ENCODE measurements around the gene VEGFA.

The VEGFA gene

GRCh38 chr6:43826730-43827129 lies 56.7 kb downstream of the VEGFA start:
- TF ChIP-seq POLR2AphosphoS5 (IDR thresholded peaks at IDR 0.05; ENCODE audit: low read depth, low read length) = no peak
- no peak for TF ChIP-seq TAF1 (IDR thresholded peaks at IDR 0.05; ENCODE audit: borderline replicate concordance, insufficient read depth, low read length)
- 0 out of 4 replicates have a peak, but pooled peaks of 1 of the 2 experiments have one; percentile 54 for TF ChIP-seq REST (IDR thresholded peaks at IDR 0.05; ENCODE audit: insufficient read depth in 1 of 2, low read depth in 2 of 2, low read length in 2 of 2)
- TF ChIP-seq FOXP2 (optimal IDR thresholded peaks at IDR 0.05; ENCODE audit: borderline replicate concordance, extremely low read depth, extremely low read length, insufficient read depth) = no peak

GRCh38 chr6:43827898-43828297 lies 57.9 kb downstream of the VEGFA start:
- no peak for TF ChIP-seq REST (IDR thresholded peaks at IDR 0.05; ENCODE audit: insufficient read depth in 1 of 2, low read depth in 2 of 2, low read length in 2 of 2)
- TF ChIP-seq POLR2AphosphoS5 (IDR thresholded peaks at IDR 0.05; ENCODE audit: low read depth, low read length) = no peak
- TF ChIP-seq SIN3A (IDR thresholded peaks at IDR 0.05; ENCODE audit: borderline replicate concordance, insufficient read depth, low read length) = no peak
- TF ChIP-seq FOXP2 (optimal IDR thresholded peaks at IDR 0.05; ENCODE audit: borderline replicate concordance, extremely low read depth, extremely low read length, insufficient read depth) = no peak

DNA sequence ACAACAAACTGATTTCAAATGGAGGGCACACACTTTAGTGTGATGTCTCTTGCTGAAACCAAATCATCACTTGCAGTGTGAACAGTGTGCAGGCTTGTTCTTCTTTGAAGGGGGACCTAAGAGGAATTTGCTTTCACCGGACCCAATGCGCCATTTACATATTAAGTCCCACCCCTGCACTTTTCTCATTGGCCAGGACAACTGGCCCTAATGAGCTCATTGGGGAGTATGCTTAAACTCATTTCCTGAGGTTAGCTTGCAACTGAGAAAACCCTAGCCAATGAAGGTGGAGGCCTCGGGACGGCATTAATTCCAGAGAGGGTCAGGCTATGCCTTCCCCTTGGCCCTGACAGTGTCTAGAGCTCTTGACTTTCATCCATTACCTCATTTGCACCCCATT lies 58.7 kb downstream of the VEGFA start:
- TF ChIP-seq SIN3A (IDR thresholded peaks at IDR 0.05; ENCODE audit: borderline replicate concordance, insufficient read depth, low read length) (no peak), POLR2AphosphoS5 (IDR thresholded peaks at IDR 0.05; ENCODE audit: low read depth, low read length) (no peak), FOXP2 (optimal IDR thresholded peaks at IDR 0.05; ENCODE audit: borderline replicate concordance, extremely low read depth, extremely low read length, insufficient read depth) (no peak), REST (IDR thresholded peaks at IDR 0.05; ENCODE audit: insufficient read depth in 1 of 2, low read depth in 2 of 2, low read length in 2 of 2) (no peak), TAF1 (IDR thresholded peaks at IDR 0.05; ENCODE audit: borderline replicate concordance, insufficient read depth, low read length) (no peak)

- TF ChIP-seq SIN3A (IDR thresholded peaks at IDR 0.05; ENCODE audit: borderline replicate concordance, insufficient read depth, low read length) = no peak
- TF ChIP-seq POLR2AphosphoS5 (IDR thresholded peaks at IDR 0.05; ENCODE audit: low read depth, low read length) = no peak
- TF ChIP-seq FOXP2 (optimal IDR thresholded peaks at IDR 0.05; ENCODE audit: borderline replicate concordance, extremely low read depth, extremely low read length, insufficient read depth) = no peak
- no peak for TF ChIP-seq TAF1 (IDR thresholded peaks at IDR 0.05; ENCODE audit: borderline replicate concordance, insufficient read depth, low read length)
- TF ChIP-seq REST (IDR thresholded peaks at IDR 0.05; ENCODE audit: insufficient read depth in 1 of 2, low read depth in 2 of 2, low read length in 2 of 2) = no peak
Measured at GRCh38 chr6:43829470-43829869, 59.5 kb downstream of the VEGFA start.

- TF ChIP-seq SIN3A (IDR thresholded peaks at IDR 0.05; ENCODE audit: borderline replicate concordance, insufficient read depth, low read length) (no peak), REST (IDR thresholded peaks at IDR 0.05; ENCODE audit: insufficient read depth in 1 of 2, low read depth in 2 of 2, low read length in 2 of 2) (no peak), FOXP2 (optimal IDR thresholded peaks at IDR 0.05; ENCODE audit: borderline replicate concordance, extremely low read depth, extremely low read length, insufficient read depth) (no peak), TAF1 (IDR thresholded peaks at IDR 0.05; ENCODE audit: borderline replicate concordance, insufficient read depth, low read length) (no peak)
Measured at GRCh38 chr6:43830775-43831174, 60.8 kb downstream of the VEGFA start.

All from PFSK-1 (cell line).